ENCODE data around the gene GOLPH3L. TPM values are rescaled to one million over a fixed set of nuclear protein-coding genes. Genes with fewer than 3 reads are reported as not detected.

The GOLPH3L gene
- total and polyA plus RNA-seq, 2 of the 13 experiments (the other 11 are each of a cell fraction or from before 2014, with no cell fraction given) = 8.2 to 12.8 TPM

GRCh38 chr1:150629115-150629928 is 67.6 kb downstream of the GOLPH3L start, which contains the start of gene ENSA (continued):
- TF ChIP-seq ZNF652 (CRISPR knock-in tag; IDR thresholded peaks at IDR 0.05; ENCODE audit: borderline replicate concordance, low read depth) (no peak), ZNF207 (IDR thresholded peaks at IDR 0.05; ENCODE audit: borderline replicate concordance) (no peak), ZNF205 (CRISPR knock-in tag; IDR thresholded peaks at IDR 0.05) (no peak), ZNF556 (CRISPR knock-in tag; IDR thresholded peaks at IDR 0.05; ENCODE audit: borderline replicate concordance) (no peak), ZUFSP (CRISPR knock-in tag; IDR thresholded peaks at IDR 0.05; ENCODE audit: borderline replicate concordance) (no peak), ISX (CRISPR knock-in tag; conservative IDR thresholded peaks at IDR 0.05) (no peak), CSRNP2 (CRISPR knock-in tag; conservative IDR thresholded peaks at IDR 0.05; ENCODE audit: low read depth) (no peak), SNAI1 (CRISPR knock-in tag; IDR thresholded peaks at IDR 0.05; ENCODE audit: borderline replicate concordance) (no peak), ZNF75D (CRISPR knock-in tag; IDR thresholded peaks at IDR 0.05; ENCODE audit: borderline replicate concordance) (no peak), RAD51 (IDR thresholded peaks at IDR 0.05; ENCODE audit: borderline replicate concordance) (no peak), ZNF703 (CRISPR knock-in tag; IDR thresholded peaks at IDR 0.05; ENCODE audit: borderline replicate concordance) (no peak), ZNF589 (CRISPR knock-in tag; conservative IDR thresholded peaks at IDR 0.05) (no peak), SAFB2 (CRISPR knock-in tag; IDR thresholded peaks at IDR 0.05; ENCODE audit: borderline replicate concordance, low read depth) (no peak), NFE2L2 (IDR thresholded peaks at IDR 0.05; ENCODE audit: low read length) (no peak), JUND (CRISPR knock-in tag; IDR thresholded peaks at IDR 0.05) (peak; percentile 71; the same call in 1 of the 2 replicates), ZNF7 (CRISPR knock-in tag; IDR thresholded peaks at IDR 0.05) (no peak), ZNF354B (CRISPR knock-in tag; IDR thresholded peaks at IDR 0.05) (no peak), STAT5B (CRISPR knock-in tag; IDR thresholded peaks at IDR 0.05) (no peak), DNMT3B (CRISPR knock-in tag; conservative IDR thresholded peaks at IDR 0.05) (peak; percentile 6; the same call in 1 of the 2 replicates), KAT8 (CRISPR knock-in tag; IDR thresholded peaks at IDR 0.05) (peak; percentile 48; the same call in 1 of the 2 replicates), ZNF326 (CRISPR knock-in tag; IDR thresholded peaks at IDR 0.05; ENCODE audit: borderline replicate concordance) (no peak), TRIM24 (CRISPR knock-in tag; IDR thresholded peaks at IDR 0.05) (no peak), ETV6 (CRISPR knock-in tag; conservative IDR thresholded peaks at IDR 0.05) (no peak), ZNF572 (CRISPR knock-in tag; IDR thresholded peaks at IDR 0.05) (no peak), ARNT2 (CRISPR knock-in tag; IDR thresholded peaks at IDR 0.05; ENCODE audit: low read depth) (no peak), XRCC5 (optimal IDR thresholded peaks at IDR 0.05; ENCODE audit: low read length) (no peak), ZNF790 (CRISPR knock-in tag; IDR thresholded peaks at IDR 0.05; ENCODE audit: borderline replicate concordance) (no peak; the same call in 1 of the 2 replicates), ZNF605 (CRISPR knock-in tag; IDR thresholded peaks at IDR 0.05) (peak; percentile 89)
- TF ChIP-seq, protein P1, sequence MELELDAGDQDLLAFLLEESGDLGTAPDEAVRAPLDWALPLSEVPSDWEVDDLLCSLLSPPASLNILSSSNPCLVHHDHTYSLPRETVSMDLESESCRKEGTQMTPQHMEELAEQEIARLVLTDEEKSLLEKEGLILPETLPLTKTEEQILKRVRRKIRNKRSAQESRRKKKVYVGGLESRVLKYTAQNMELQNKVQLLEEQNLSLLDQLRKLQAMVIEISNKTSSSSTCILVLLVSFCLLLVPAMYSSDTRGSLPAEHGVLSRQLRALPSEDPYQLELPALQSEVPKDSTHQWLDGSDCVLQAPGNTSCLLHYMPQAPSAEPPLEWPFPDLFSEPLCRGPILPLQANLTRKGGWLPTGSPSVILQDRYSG (CRISPR knock-in tag; IDR thresholded peaks at IDR 0.05) = no peak
